ENCODE data around the gene OR51B6.

- TF ChIP-seq, protein P1, sequence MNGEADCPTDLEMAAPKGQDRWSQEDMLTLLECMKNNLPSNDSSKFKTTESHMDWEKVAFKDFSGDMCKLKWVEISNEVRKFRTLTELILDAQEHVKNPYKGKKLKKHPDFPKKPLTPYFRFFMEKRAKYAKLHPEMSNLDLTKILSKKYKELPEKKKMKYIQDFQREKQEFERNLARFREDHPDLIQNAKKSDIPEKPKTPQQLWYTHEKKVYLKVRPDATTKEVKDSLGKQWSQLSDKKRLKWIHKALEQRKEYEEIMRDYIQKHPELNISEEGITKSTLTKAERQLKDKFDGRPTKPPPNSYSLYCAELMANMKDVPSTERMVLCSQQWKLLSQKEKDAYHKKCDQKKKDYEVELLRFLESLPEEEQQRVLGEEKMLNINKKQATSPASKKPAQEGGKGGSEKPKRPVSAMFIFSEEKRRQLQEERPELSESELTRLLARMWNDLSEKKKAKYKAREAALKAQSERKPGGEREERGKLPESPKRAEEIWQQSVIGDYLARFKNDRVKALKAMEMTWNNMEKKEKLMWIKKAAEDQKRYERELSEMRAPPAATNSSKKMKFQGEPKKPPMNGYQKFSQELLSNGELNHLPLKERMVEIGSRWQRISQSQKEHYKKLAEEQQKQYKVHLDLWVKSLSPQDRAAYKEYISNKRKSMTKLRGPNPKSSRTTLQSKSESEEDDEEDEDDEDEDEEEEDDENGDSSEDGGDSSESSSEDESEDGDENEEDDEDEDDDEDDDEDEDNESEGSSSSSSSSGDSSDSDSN (CRISPR knock-in tag; IDR thresholded peaks at IDR 0.05), result no peak
- TF ChIP-seq POLR2A (IDR thresholded peaks at IDR 0.05; ENCODE audit: insufficient read depth in 1 of 2, low read depth in 2 of 2, low read length in 2 of 2) (no peak), ZZZ3 (CRISPR knock-in tag; IDR thresholded peaks at IDR 0.05; ENCODE audit: borderline replicate concordance) (no peak), ATRX (CRISPR knock-in tag; IDR thresholded peaks at IDR 0.05; ENCODE audit: borderline replicate concordance) (no peak)
These were observed 5.5 kb upstream of the OR51B6 start for GRCh38 chr11:5345831-5346230.
